ENCODE results near the gene KCNQ4. TPM values are rescaled to one million over a fixed set of nuclear protein-coding genes. Genes with fewer than 3 reads are reported as not detected.

The KCNQ4 gene
- total and polyA plus RNA-seq, 2 of the 13 experiments (the other 11 are each of a cell fraction or from before 2014, with no cell fraction given) = 0.02 to 0.09 TPM

GRCh38 chr1:40758578-40759343, 24.8 kb upstream of the KCNQ4 start (continued):
- no peak for TF ChIP-seq ZSCAN29 (CRISPR knock-in tag; conservative IDR thresholded peaks at IDR 0.05)
- no peak for TF ChIP-seq ZNF446 (CRISPR knock-in tag; IDR thresholded peaks at IDR 0.05)
- no peak for TF ChIP-seq ZBTB3 (CRISPR knock-in tag; IDR thresholded peaks at IDR 0.05; ENCODE audit: borderline replicate concordance, low read depth)
- TF ChIP-seq TEAD3 (CRISPR knock-in tag; optimal IDR thresholded peaks at IDR 0.05; ENCODE audit: borderline replicate concordance) = peak; percentile 74
- TF ChIP-seq ZNF510 (CRISPR knock-in tag; IDR thresholded peaks at IDR 0.05; ENCODE audit: low read depth) = no peak
- TF ChIP-seq ELF3 (CRISPR knock-in tag; IDR thresholded peaks at IDR 0.05) = peak; percentile 38; the same call in 1 of the 2 replicates
- TF ChIP-seq CBX2 (IDR thresholded peaks at IDR 0.05; ENCODE audit: low read depth, low read length) = no peak
- no peak for TF ChIP-seq CBX2 (CRISPR knock-in tag; IDR thresholded peaks at IDR 0.05; ENCODE audit: low read depth)
- no peak for TF ChIP-seq YEATS4 (CRISPR knock-in tag; IDR thresholded peaks at IDR 0.05; ENCODE audit: borderline replicate concordance)
- TF ChIP-seq MIER2 (CRISPR knock-in tag; IDR thresholded peaks at IDR 0.05) = peak; percentile 42; the same call in 1 of the 2 replicates
- no peak for TF ChIP-seq ZNF550 (CRISPR knock-in tag; IDR thresholded peaks at IDR 0.05; ENCODE audit: borderline replicate concordance)
- no peak for TF ChIP-seq ZBTB43 (CRISPR knock-in tag; conservative IDR thresholded peaks at IDR 0.05)
- TF ChIP-seq XBP1 (CRISPR knock-in tag; IDR thresholded peaks at IDR 0.05) = no peak
- no peak for TF ChIP-seq GMEB1 (CRISPR knock-in tag; IDR thresholded peaks at IDR 0.05; ENCODE audit: borderline replicate concordance)
- TF ChIP-seq ZBTB37 (CRISPR knock-in tag; IDR thresholded peaks at IDR 0.05) = no peak
- TF ChIP-seq ZBTB44 (CRISPR knock-in tag; IDR thresholded peaks at IDR 0.05) = no peak
- no peak for TF ChIP-seq HNRNPL (IDR thresholded peaks at IDR 0.05; ENCODE audit: low read depth, low read length)
- no peak for TF ChIP-seq FOSL2 (CRISPR knock-in tag; IDR thresholded peaks at IDR 0.05)
- no peak for TF ChIP-seq NRL (CRISPR knock-in tag; IDR thresholded peaks at IDR 0.05; ENCODE audit: borderline replicate concordance)
- no peak for TF ChIP-seq ZBTB14 (CRISPR knock-in tag; IDR thresholded peaks at IDR 0.05)
- peak; percentile 76; the same call in 1 of the 2 replicates for TF ChIP-seq TARDBP (CRISPR knock-in tag; IDR thresholded peaks at IDR 0.05)
- TF ChIP-seq SRSF4 (IDR thresholded peaks at IDR 0.05; ENCODE audit: low read depth, low read length, poor library complexity, severe bottlenecking) = no peak

All from HepG2 (cell line).